NB4 (cell line): ENCODE data around the gene KLF11.

Experiments
- CTCF ChIP-seq: IDR thresholded peaks from one replicate; pipeline ENCODE4 v1.5.1; 2012; ENCODE audit warnings: low read depth, low read length
- MAX ChIP-seq: IDR thresholded peaks from 2 replicates; pipeline ENCODE4 v1.6.1; 2011; ENCODE audit warnings: low read depth, low read length

GRCh38 chr2:10053351-10053750 is 10.0 kb downstream of the KLF11 start:
- TF ChIP-seq CTCF, result no peak
- no peak for TF ChIP-seq MAX
